RPMI7951 (cell line): ENCODE data around the gene EID1. TPM values are rescaled to one million over a fixed set of nuclear protein-coding genes. Genes with fewer than 3 reads are reported as not detected.
"Not testable (repeated sequence)": the region's sequence is repeated elsewhere in the genome, so short reads cannot be mapped to it uniquely, and the experiment has no call there.

ENCODE experiments used
- DNase-seq: peaks from one replicate; pipeline ENCODE4 v3.0.0-alpha.2; 2012; ENCODE audit warnings: low read depth
- total RNA-seq: library from RNA; depleted of rRNA; stranded (reverse); fragments of >200 nt; shearing (Covaris generic); gene quantifications from 2 replicates; pipeline ENCODE4 v1.2.3, GENCODE V29; 2014; rRNA removed

EID1 gene
- total RNA-seq, result 414 and 460 TPM in 2 replicates

- peak; percentile 93 for DNase-seq
Measured at GRCh38 chr15:48877630-48878595, at the start of gene EID1. TSS of gene EID1 (plus strand) at chr15:48878134. CDS start at chr15:48878177, 43 bp downstream.

- no peak for DNase-seq
Measured at GRCh38 chr15:48828471-48828870, 49.5 kb upstream of the EID1 start.

- DNase-seq, result no peak
Measured at GRCh38 chr15:48828906-48829305, 49.0 kb upstream of the EID1 start.

- DNase-seq, result no peak
Measured at GRCh38 chr15:48832648-48833047, 45.3 kb upstream of the EID1 start.

GRCh38 chr15:48833526-48834239 lies 44.3 kb upstream of the EID1 start:
- DNase-seq, result no peak

GRCh38 chr15:48834756-48835155 lies 43.2 kb upstream of the EID1 start:
- DNase-seq, result no peak

GRCh38 chr15:48842501-48842900 lies 35.4 kb upstream of the EID1 start:
- no peak for DNase-seq

- DNase-seq, result no peak
Measured at GRCh38 chr15:48845123-48845522, 32.8 kb upstream of the EID1 start.

GRCh38 chr15:48850648-48851047 lies 27.3 kb upstream of the EID1 start:
- DNase-seq, result no peak

- DNase-seq, result no peak
Measured at GRCh38 chr15:48851956-48852355, 26.0 kb upstream of the EID1 start.

GRCh38 chr15:48854434-48854833 lies 23.5 kb upstream of the EID1 start:
- DNase-seq, result not testable (repeated sequence)

- DNase-seq, result peak; percentile 58
Measured at GRCh38 chr15:48855501-48856440, 22.2 kb upstream of the EID1 start.

- peak; percentile 14 for DNase-seq
Measured at GRCh38 chr15:48856942-48857341, 21.0 kb upstream of the EID1 start.

GRCh38 chr15:48858401-48858800 lies 19.5 kb upstream of the EID1 start:
- peak; percentile 57 for DNase-seq

- DNase-seq, result no peak
Measured at GRCh38 chr15:48859426-48859825, 18.5 kb upstream of the EID1 start.

- peak; percentile 72 for DNase-seq
Measured at GRCh38 chr15:48861813-48862431, 16.0 kb upstream of the EID1 start.

GRCh38 chr15:48862705-48863104 lies 15.2 kb upstream of the EID1 start:
- no peak for DNase-seq

- DNase-seq, result peak; percentile 58
Measured at GRCh38 chr15:48865370-48866079, 12.4 kb upstream of the EID1 start.

GRCh38 chr15:48866141-48866563 lies 11.8 kb upstream of the EID1 start:
- peak; percentile 73 for DNase-seq

GRCh38 chr15:48868023-48868422 lies 9.9 kb upstream of the EID1 start:
- DNase-seq, result no peak
